H4 (cell line): ENCODE results near the gene GALR1. TPM values are rescaled to one million over a fixed set of nuclear protein-coding genes. Genes with fewer than 3 reads are reported as not detected.
"Not testable (repeated sequence)": the region's sequence is repeated elsewhere in the genome, so short reads cannot be mapped to it uniquely, and the experiment has no call there.

Experiments
- DNase-seq: peaks from one replicate; pipeline ENCODE4 v3.0.0-alpha.2; 2015; ENCODE audit warnings: low spot score
- total RNA-seq: library from RNA; depleted of rRNA; stranded (reverse); fragments of >200 nt; shearing (Covaris generic); gene quantifications from 2 replicates; pipeline ENCODE4 v1.2.3, GENCODE V29; 2014

Gene GALR1
- total RNA-seq, 1 experiment from 2014 or later = under 0.01 TPM

DNA sequence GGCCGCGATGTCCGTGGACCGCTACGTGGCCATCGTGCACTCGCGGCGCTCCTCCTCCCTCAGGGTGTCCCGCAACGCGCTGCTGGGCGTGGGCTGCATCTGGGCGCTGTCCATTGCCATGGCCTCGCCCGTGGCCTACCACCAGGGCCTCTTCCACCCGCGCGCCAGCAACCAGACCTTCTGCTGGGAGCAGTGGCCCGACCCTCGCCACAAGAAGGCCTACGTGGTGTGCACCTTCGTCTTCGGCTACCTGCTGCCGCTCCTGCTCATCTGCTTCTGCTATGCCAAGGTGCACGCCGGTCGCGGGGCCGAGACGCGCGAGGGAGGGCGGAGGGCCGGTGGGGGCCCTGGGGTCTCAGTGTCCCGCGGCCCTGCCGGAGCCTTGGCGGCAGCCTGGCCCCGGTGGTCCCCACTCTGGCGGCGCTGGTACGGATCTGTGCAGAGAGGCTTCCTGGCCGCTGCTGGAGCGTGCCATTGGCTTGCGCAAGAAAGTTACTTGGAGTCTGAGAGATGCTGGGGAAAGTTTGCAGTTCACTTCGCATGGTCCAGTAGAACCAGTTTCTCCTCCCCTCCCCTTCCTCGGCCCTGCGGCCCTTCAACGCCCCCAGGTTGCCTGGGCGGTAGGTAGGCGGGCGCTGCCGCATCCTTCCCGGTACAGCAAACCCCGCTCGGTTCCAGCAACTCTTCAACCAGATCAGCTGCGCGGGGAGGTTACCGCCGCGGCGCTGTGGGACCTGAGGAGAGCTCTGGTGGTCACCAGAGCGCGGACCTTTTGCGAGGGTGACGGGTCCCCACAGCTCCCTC lies 1.5 kb downstream of the GALR1 start:
- no peak for DNase-seq

DNA sequence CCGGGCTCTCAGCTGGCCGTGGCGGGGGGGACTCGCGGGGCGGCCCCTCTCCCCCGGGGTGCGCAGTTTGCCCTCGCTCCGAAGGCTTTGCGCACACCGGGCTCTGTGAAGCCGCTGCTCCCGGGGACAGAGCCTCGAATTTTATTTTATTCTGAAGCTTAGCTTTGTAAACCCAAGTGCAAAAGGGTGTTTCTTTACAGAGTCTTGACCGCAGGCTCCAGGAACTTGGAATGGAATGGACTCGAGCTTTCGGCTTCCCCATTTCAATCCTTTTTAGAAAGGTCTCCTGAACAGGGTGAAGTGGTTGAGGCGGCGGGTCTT lies 2.0 kb downstream of the GALR1 start:
- no peak for DNase-seq

DNA sequence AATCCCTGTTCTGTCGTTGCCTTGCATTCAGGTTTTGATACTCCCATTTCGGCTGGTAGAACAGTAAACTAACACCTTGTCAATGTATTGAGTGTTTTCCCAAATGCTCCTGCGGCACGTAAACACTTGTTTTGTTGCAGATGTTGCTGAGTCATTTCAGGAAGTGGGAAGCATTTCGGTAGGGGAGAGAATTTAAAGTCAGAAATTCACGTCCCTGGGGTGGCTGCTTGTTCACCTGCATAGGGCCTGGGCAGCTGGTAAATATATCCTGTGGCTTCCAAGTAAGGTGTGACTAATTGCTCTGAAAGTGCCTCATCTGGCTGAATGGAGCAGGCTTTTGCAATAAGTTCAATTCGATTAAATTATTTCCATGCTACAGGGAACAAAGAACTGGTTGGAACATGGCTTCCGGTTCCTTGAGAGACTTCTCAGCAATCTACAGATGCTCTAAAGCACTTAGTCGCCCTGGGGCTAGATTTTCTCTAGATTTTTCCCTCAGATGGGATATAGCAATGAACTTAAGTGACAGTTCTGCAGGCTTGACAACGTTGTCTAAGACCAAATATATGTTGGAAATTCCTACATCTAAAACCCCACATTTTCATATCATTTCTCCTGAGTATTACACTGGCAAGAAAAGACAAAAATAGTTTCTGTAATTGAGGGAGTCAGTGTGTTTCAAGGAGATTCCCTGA lies 5.2 kb downstream of the GALR1 start:
- DNase-seq = peak; percentile 25

DNA sequence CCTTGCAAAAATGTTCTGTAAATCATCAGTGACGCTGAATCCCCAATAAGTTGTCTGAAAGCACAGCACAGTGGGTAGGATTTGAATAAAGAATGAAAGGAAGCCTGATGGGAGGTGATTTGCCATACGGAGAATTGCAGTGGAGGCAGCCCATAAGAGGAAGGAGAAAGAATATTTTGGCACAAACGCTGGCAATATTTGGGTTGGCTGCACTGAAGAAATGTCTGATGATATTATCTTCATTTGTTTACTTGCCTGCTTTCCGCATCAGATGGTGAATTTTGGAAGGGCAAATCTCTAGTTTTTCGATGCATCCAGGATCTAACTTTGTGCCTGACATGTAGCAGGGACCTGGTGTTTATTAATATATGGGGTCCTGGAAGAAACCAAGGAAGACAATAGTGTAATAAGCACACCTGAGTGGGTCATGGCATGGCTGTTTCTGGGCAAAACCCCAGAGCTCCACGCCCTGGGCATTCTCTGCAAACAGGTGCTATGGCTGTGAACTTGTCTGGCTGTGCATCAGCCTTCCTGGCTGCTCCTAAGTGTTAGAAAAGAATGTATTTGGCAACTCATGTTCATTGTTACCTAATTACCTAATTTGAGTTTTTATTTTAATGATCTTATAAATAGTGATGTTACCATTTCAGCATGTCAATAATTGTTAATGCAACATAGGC lies 5.9 kb downstream of the GALR1 start:
- no peak for DNase-seq

DNA sequence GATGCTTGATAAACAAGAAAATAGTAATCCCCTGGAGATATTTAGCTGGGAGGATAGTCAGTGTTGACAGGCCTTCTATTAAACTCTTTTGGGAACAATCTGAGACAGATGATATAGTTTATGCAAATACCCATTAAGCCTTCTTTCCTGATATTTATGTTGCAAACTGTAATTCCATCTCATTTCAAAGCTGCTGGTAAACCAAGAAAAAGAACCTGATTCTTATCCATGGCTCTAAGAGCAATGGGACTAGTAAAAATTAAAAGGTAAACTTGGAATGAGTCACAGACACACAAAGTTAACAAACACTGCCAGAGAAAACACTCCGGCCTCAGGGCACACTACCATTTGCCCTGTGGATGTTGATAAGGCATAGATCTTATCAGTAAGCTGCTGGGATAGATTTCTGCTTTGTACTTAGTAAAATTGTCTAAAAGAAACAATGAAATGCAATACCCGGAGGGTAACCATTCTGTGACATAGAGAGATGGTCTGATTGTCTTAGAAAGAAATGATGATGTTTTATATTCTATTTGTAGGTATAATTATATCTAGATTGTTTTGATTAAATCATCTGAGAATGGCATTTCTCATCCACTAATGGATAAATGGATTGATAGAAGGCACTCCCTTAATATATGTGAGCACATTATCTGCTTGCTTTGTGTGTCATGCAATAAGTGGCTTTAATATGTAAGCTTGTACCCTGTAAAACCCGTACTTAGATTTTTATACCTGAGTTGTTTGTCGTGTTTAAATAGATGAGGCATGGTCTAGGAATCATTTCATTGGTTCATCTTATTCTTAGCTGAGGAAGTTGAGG lies 13.2 kb downstream of the GALR1 start:
- DNase-seq = peak; percentile 59

DNA sequence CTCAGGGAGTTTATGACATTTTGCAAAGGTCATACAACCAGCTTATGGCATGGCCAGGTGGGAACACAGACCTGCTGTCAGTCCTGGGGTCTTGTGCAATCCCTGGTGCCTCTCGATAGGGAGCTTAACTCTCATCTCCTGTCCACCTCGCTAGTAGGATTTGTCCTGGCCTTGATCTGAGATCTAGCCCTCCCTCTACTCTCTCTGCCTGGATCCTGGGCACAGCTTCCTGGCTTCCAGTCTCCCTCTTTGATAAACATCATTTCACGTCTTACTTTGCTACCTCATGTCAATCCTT lies 13.8 kb downstream of the GALR1 start:
- no peak for DNase-seq

DNA sequence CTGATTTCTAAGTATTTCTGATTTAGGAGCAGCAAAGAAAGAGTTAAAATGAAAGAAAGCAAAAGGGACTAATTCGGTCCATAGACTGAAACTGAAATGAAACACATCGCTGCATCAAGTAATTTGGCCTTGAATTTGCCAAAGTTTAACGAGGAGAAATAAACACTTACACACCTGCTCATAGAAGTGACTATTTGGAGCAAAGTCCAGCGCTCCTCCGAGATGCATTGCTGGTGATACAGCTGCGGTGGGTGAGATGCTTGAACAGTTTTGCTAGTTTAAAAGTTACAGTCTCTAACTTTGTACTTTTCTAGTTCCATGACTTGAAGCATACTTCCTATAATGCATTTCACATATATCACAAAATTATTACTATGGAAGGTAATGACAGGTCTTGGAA lies 18.3 kb downstream of the GALR1 start:
- no peak for DNase-seq

DNA sequence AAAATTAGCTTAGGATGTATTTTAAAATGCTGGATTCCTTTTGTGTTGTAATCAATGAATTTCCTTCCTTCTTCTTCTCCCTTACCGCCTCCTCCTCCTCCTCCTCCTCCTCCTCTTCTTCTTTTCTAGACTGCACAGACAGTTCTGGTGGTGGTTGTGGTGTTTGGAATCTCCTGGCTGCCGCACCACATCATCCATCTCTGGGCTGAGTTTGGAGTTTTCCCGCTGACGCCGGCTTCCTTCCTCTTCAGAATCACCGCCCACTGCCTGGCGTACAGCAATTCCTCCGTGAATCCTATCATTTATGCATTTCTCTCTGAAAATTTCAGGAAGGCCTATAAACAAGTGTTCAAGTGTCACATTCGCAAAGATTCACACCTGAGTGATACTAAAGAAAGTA lies 18.8 kb downstream of the GALR1 start:
- DNase-seq = no peak

DNA sequence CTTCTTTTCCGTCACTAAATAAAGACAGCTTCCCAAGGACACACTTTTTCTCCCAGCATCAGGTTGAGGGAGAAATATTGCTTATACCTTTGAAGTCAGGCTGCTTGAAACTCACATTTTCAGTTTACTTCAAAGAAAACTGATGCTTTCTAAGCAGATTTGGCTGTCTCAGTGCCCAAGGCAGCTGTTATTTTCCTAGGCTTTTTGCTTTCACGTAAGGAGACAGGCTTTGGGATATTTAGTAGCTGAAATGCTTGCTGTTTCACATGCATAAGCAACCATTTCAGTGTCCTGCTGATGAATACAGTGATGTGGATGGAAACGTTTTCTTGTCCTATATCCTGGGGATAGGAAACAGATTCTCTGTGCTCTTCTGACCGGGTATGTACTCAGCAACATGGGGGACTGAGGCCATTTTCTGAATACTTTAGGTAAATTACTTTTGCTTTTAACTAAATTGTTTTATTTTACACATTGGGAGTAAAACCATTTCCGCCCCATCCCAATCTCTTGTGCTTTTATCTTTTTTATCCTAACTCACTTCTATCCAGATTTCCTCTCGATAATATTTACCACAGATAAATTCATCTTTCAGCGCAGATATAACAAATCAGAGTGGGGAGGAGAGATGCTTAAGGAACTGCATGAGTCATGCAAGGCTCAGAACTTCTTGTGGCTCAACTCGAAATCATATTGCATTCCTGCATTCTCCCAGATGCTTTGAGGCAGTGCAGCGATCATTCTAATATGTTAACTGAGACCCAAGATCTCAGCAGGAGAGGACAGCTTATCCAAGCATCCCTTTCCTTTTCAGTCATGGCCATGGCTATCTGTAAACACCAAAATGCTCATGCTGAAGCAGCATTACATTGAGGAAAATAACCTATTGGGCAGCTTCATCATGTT lies 22.2 kb downstream of the GALR1 start:
- DNase-seq = peak; percentile 60

DNA sequence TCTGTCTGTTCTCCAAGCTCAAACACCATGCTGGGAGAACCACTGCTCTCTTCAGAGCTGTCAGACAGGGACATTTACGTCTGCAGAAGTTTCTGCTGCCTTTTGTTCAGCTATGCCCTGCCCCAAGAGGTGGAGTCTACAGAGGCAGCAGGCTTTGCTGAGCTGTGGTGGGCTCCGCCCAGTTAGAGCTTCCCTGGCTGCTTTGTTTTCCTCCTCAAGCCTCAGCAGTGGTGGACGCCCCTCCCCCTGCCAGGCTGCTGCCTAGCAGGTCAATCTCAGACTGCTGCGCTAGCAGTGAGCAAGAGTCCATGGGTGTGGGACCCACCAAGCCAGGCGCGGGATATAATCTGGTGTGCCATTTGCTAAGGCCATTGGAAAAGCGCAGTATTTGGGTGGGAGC lies 41.2 kb downstream of the GALR1 start:
- not testable (repeated sequence) for DNase-seq

DNA sequence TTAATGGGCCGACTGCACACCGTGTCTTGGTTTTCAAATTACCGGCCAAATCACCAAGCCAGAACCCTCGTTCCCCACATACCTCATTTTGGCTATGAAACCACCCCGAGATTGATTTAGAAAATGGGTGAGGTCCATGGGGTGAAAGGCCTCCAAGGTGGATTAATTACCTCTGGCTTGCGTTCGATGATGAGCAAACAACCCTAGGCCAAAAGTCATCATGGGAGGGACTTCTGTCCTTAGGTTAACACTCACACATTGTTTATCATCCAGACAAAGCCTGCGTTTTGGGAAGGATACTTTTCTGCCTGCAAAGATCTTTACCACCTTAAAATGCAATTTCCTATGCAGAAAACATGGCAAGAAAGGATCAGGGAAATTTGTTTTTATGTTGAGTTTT lies 48.5 kb downstream of the GALR1 start:
- DNase-seq = no peak

DNA sequence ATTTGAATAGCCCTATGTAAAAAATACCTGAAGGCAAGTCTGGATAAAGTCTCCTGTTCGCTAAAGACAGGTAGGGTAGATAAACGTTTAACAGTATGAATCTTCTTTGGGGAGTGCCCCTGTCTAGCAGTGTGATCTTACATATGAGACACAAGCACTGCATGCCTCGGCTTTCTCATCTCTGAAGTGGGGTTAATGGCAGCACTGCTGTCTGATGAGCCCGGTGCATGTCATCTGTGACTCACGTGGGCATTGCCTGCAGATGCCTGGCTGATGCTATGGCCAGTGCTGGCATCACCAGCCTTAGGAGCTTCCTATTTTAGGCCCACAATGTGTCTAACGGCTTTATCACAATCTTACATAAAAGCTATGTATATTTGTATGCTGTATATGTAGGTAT lies 50.1 kb downstream of the GALR1 start:
- DNase-seq = no peak

DNA sequence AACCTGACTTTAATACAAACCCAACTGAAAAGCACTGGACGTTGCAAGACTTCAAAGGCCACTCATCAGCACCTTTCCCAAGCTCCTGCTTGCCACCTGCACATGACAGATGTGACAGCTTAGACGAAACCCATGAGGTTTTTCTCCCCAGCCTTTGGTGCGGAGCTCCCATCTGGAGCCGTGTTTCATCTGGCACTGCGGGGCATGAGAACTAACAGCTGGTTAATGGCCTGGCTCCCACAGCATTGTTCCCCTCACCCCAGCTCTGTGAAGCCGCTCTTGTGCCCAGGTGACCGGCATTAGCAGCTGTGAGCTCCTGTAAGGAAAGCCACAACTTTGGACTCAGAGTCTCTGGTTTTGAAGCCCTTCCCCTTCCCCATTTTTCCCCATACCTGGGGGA lies 50.9 kb downstream of the GALR1 start:
- DNase-seq = no peak

DNA sequence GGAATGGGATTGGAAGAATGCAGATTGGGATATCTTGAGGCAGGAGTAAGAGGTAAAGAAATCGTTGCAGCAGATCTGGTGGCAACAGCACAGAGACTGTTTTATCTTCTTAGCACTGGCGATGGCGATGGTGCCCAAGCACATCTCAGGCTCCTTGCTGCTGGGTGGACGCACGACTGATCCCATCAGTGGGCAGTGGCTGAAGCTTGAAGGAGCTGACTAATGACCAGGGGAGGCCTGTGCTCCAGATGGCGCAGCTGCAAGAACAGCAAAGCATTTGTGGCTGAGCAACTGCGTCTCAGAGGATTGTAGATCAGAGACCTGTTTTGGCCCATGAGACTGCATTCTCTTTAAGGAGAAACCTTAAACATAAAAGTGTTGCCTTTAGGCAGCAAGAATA lies 54.6 kb downstream of the GALR1 start:
- DNase-seq = no peak

DNA sequence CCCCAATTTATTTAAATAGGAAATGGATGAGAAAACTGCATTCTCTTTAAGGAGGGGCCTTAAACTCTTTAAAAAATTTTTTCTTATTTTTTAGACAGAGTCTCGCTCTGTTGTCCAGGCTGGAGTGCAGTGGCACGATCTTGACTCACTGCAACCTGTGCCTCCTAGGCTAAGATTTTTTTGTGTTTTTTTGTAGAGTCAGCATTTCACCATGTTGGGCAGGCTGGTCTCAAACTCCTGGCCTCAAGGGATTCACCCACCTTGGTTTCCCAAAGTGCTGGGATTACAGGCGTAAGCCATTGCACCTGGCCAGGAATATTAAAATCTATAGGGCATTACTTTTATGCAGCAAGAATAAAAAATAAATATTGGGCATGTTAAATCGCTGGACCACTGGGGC lies 56.0 kb downstream of the GALR1 start:
- no peak for DNase-seq

DNA sequence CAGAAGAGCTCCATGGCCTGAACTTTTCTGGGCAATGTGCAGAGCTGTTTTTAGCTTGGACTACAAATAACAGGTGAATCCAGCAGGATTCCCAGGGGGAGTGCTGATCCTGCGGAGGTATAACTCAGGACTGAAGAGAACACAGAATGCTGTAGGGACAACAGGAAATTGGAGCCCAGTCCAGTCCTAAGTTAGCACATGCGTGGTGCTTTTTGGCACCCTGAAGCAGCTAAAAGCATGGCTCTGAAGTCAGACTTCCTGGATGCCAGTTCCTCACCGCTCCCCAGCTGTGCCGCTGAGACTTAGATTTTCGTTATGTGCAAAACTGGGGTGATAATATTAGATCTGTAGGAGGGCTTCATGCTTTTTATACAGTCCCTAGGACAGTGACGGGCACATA lies 58.6 kb downstream of the GALR1 start:
- no peak for DNase-seq

DNA sequence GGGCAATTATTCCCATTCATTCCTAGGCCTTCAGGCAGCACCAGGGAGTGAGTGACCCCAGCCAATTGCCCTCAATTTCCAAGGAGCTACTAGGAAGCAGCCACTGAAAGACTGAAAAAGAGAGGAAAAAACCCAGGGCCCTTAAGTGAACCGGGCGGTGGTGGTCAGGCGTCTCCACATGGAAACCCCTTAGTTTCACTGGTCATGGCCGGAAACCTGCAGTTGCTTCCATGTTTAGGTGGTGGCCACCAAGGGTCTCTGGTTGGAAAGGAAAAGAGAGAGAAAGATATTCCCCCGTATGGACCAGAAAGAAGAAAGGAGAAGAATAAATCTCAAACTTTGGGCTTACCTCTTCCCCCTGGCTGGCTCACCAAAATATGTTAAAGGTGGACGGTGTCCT lies 64.9 kb downstream of the GALR1 start:
- DNase-seq = no peak

DNA sequence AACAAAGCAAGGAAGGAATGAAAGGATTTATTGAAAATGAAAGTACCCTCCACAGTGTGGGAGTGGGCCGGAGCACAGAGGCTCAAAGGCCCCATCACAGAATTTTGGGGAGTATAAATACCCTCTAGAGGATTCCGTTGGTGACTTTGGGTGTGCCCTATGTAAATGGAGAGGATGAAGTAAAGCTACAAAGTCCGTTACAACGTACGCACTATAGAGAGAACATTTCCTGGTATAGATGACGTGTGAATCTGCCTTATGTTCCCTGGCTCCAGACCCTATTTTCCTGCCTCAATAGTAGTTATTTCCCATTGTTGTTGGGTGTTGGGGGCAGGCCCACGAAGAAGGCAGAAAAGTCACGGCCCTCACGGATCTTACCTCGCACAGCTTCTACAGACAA lies 65.3 kb downstream of the GALR1 start:
- no peak for DNase-seq

DNA sequence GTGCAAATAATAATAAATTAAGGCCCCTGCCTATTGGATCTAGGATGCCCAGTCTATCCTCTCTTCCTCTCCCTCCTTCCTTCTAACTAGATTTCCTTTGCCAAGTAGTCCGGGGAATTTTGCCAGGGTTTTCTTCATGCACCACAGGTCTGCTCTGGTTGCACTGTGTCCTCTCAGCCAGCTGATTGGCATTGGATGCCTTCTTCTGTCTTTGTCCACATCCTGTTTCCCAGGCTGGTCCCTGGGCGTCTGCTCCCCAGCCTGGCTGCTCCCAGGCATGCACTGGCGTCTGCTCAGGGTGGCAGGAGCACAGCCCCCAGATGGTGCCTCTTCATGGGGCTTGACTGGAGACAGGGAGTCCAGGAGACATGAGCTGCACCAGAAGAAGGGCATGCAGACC lies 66.4 kb downstream of the GALR1 start:
- no peak for DNase-seq

DNA sequence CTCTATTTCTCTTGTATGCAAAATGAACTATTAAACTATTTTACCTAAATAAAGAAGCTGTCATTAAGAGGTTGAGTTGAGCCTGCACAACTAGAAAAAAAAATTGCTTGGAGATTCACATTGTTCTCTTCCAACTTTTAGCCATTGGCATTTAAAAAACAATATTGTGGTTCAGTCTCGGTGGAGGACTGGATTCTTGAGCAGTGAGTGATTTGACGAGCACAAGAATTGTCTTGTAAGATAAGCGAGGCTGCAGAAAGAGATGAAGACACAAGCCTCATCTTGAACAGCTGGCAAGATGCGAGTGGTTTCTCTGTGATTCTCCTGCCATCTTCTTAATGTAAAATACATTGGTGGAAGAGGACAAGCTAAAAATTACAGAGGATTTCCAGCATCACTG lies 67.0 kb downstream of the GALR1 start:
- no peak for DNase-seq

DNA sequence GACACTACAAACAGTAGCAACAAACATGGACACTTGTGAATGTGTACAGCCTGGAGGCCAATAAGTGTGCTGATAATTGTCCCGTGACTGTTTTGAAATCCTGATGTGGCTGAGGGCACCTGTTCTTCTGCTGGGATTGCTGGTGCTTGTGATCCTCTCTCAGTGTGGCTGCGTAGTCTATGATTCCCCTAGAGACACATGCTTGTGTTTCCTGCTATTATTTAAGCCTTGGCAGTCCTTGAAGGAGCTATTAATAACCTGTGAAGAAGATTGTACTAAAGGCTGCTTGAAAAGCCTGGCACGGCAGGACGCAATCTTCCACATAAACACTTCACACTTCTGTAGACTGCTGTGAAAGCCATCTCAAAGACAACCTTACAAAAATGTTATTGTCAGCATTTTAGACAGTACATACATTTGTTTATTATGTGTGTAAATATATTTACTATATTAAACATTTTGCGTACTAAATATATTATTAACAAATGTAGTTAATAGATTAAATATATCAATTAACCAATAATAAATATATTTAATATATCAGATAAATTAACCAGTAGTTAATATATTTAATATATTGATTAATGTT lies 71.4 kb downstream of the GALR1 start:
- no peak for DNase-seq
